Effector memory CD4-positive, alpha-beta T cell (primary cell): ENCODE results near the gene PHKA1.
"Not testable (repeated sequence)": the region's sequence is repeated elsewhere in the genome, so short reads cannot be mapped to it uniquely, and the experiment has no call there.

ENCODE experiments used
- DNase-seq, 3 donors: peaks; one replicate each; pipeline ENCODE4 v3.0.0-alpha.2; 2020
- H3K27ac ChIP-seq: 2 replicates; pipeline ENCODE4 v1.7.0; 2013; ENCODE audit warnings: mild to moderate bottlenecking, low read length, moderate library complexity; ENCODE audit not compliant: insufficient read depth, poor library complexity, severe bottlenecking
- H3K27me3 ChIP-seq: replicated peaks from 2 replicates; pipeline ENCODE4 v1.7.0; 2013; ENCODE audit warnings: mild to moderate bottlenecking, low read length; ENCODE audit not compliant: insufficient read depth, control insufficient read depth, poor library complexity, severe bottlenecking
- H3K36me3 ChIP-seq: 2 replicates; pipeline ENCODE4 v1.7.0; 2013; ENCODE audit warnings: mild to moderate bottlenecking, low read length, moderate library complexity; ENCODE audit not compliant: control insufficient read depth, insufficient read depth
- H3K4me1 ChIP-seq: 2 replicates; pipeline ENCODE4 v1.7.0; 2013; ENCODE audit warnings: low read length, mild to moderate bottlenecking; ENCODE audit not compliant: control insufficient read depth, insufficient read depth, poor library complexity, severe bottlenecking
- H3K4me3 ChIP-seq: 2 replicates; pipeline ENCODE4 v1.7.0; 2013; ENCODE audit warnings: low read length, low read depth, mild to moderate bottlenecking; ENCODE audit not compliant: insufficient read depth, poor library complexity, severe bottlenecking
- H3K9me3 ChIP-seq: 2 replicates; pipeline ENCODE4 v1.7.0; 2013; ENCODE audit warnings: mild to moderate bottlenecking, low read length, moderate library complexity; ENCODE audit not compliant: control insufficient read depth
- total RNA-seq, 3 donors: gene quantifications; one replicate each; lab custom pipeline; 2026; lab: John Stamatoyannopoulos, UW

PHKA1 gene
- 0.26 to 0.69 (median 0.39) reads per million in 3 donors for total RNA-seq

DNA sequence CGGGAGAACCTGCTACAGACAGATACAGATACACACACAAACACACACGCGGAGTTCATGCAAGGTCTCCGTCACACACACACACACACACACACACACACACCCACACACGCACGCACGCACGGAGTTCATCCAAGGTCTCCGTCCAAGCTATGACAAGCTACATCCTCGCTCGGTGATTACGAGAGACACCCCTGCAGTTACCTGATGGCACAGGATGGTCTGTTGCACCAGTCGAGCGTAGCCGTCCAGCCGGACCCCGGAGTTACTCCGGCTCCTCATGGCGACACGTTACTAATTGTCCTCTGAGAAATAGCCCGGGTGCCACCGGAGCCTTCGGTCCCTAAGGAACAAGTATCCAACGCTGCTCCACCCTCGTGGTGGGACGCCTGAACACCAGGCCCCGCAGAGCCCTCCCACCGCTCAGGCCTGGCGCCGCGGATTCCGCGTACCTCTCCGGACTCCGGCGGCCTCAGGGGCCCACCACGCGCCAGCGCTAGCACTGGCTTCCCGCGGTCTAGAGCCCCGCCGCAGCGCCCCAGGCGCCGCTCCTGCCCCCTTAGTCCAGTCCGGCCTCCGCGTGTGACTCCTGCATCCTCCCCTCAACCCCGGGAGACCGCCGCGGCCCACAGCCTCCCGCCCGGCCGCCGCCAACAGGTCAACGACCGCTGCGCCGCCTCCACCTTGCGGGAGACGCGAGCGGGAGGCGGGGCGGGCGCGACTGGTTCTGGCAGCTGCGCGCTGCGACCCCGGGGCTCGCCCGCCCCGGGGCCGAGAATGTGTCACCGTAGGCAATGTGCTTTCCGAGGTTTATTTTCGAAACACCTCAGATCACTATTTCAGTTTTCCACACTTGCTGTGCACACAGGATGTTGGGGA, at the start of gene PHKA1:
PHKA1 (minus strand) TSS at position 708 of the 879 bp plus-strand sequence; CDS start at position 282, 426 bp downstream.
- not testable (repeated sequence) for H3K36me3 ChIP-seq, H3K9me3 ChIP-seq, DNase-seq, H3K27ac ChIP-seq, H3K4me1 ChIP-seq, H3K27me3 ChIP-seq
- peak within 1 kb of the TSS; percentile 25 for H3K4me3 ChIP-seq

DNA sequence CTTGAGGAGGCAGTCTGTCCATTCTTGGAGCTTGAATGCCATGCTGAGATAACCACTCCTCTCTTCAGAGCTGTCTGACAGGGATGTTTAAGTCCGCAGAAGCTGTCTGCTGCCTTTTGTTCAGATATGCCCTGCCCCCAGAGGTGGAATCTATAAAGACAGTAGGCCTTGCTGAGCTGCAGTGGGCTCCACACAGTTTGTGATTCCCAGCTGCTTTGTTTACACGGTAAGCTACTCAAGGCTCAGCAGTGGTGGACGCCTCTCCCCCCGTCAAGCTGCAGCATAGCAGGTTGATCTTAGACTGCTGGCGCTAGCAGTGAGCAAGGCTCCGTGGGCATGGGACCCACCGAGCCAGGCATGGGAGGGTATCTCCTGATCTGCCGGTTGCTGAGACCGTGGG, 46.3 kb upstream of the PHKA1 start:
- not testable (repeated sequence) for H3K9me3 ChIP-seq

DNA sequence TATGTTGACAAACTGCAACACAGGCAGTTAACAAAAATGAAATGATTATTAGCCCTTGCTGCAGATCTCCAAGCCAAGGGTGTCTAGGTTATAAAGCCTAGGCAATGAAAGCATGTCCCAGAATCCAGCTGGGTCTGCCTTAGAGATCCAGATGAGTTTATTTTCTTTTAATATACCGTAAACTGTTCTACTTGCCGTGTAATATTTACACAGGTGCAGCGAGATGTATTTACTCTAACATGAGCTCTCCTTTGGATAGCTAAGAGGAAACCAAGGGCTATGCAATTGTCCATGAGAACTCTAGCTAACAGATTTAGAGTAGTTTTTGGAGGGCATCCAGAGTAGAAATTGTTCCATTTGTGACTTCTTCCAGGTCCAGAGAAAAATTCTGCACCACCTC, 34.4 kb upstream of the PHKA1 start:
- not testable (repeated sequence) for H3K4me1 ChIP-seq, H3K27ac ChIP-seq, H3K4me3 ChIP-seq, H3K27me3 ChIP-seq, H3K9me3 ChIP-seq, H3K36me3 ChIP-seq, DNase-seq

More for the DNA sequence above, 46.3 kb upstream of the PHKA1 start:
- H3K27ac ChIP-seq, H3K4me1 ChIP-seq, H3K27me3 ChIP-seq, H3K36me3 ChIP-seq, H3K4me3 ChIP-seq, DNase-seq: not testable (repeated sequence)

DNA sequence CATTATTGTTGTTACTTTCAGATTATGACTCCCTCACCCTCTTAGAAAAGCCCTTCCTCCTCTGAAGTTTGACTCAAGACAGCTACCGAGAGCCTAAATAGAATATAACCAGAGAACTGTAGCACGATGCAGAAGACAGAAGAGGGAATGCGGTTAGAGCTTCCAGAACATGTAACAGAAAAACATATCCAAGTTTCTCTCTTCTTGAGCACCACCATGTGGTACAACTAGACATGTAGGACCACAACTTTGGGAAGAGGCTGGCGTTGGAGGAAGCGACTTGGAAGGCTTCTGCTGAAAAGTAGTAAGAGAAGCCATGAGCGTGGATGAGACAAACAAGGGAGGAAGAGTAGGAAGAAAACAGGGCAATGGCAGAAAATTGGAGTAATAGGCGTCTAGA, 31.4 kb upstream of the PHKA1 start:
- not testable (repeated sequence) for H3K4me3 ChIP-seq, DNase-seq, H3K9me3 ChIP-seq, H3K27me3 ChIP-seq, H3K36me3 ChIP-seq, H3K27ac ChIP-seq, H3K4me1 ChIP-seq

DNA sequence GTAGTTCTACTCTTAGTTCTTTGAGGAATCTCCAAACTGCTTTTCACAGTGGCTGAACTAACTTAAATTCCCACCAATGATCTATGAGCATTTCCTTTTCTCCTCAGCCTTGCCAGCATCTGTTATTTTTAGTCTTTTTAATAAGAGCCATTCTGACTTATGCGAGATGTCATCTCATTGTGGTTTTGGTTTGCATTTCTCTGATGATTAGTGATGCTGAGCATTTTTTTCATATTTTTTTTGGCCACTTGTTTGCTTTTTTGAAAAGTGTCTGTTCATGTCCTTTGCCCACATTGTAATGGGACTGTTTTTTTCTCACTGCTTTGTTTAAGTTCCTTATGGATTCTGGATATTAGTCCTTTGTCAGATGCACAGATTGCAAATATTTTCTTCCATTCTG, 21.5 kb upstream of the PHKA1 start:
- H3K9me3 ChIP-seq, result no peaks in the 10 kb centered on the region
- no peaks in the 10 kb centered on the region for H3K36me3 ChIP-seq
- no peaks in the 10 kb centered on the region for H3K27me3 ChIP-seq
- no peaks in the 10 kb centered on the region for H3K4me1 ChIP-seq
- no peak for DNase-seq
- H3K4me3 ChIP-seq, result no peak overlapping the region
- H3K27ac ChIP-seq, result no peak overlapping the region

DNA sequence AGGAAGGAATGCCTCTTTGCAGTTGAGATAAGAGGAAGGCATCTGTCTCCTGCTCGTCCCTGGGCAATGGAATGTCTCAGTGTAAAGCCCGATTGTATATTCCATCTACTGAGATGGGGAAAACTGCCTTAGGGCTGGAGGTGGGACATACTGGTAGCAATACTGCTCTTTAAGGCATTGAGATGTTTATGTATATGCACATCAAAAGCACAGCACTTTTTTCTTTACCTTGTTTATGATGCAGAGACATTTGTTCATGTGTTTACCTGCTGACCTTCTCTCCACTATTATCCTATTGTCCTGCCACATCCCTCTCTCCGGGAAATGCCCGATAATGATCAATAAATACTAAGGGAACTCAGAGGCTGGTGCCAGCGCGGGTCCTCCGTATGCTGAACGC, 19.5 kb upstream of the PHKA1 start:
- not testable (repeated sequence) for DNase-seq, H3K27ac ChIP-seq, H3K9me3 ChIP-seq, H3K36me3 ChIP-seq, H3K4me3 ChIP-seq, H3K4me1 ChIP-seq, H3K27me3 ChIP-seq

DNA sequence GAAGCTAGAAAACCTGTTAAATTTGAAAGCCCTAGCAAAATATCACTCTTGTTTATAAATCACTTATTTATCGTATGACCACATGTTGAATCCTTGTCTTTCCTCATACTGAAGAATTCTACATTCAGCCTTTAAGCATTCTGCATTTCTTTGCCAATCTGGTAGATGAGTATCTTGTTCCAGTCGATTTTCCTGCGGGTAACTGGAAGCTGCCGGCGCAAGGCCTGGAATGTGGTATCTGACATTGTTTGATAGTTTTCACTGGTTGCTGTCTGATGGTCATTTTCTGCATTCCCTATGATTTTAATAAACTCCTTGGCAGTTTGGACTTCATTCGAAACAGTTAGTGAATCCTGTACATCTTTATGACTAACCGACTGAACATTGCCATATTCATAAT, 13.7 kb upstream of the PHKA1 start:
- H3K36me3 ChIP-seq, result no peaks in the 10 kb centered on the region

DNA sequence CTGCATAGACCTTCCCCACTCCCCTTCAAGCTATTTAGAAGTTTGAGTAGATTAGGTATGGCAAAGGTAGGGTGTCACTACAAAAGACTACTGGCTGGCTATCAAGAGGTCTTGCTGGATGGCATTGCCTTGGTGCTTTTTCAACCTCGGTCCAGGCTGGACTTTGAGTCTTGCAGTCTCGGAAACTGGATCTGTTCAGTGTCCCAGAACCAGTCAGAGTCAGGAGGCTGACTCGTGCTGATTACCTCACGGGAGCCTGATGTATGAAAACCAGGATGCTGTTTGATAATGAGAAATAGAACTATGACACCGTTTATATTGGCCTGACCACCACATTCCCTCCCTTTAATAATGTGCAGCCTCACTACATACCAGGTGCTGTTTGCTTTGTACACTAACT, 2.7 kb upstream of the PHKA1 start:
- Histone ChIP-seq H3K27me3 (no peaks in the 10 kb centered on the region), H3K36me3 (no peaks in the 10 kb centered on the region), H3K4me1 (no peaks in the 10 kb centered on the region), H3K27ac (no peak overlapping the region), H3K9me3 (no peaks in the 10 kb centered on the region), H3K4me3 (no peak overlapping the region)
- no peak for DNase-seq

More for the DNA sequence above, 13.7 kb upstream of the PHKA1 start:
- H3K27me3 ChIP-seq, result no peaks in the 10 kb centered on the region
- H3K4me1 ChIP-seq, result no peaks in the 10 kb centered on the region
- no peaks in the 10 kb centered on the region for H3K9me3 ChIP-seq
- DNase-seq, result no peak
- no peak overlapping the region for H3K4me3 ChIP-seq
- no peak overlapping the region for H3K27ac ChIP-seq

DNA sequence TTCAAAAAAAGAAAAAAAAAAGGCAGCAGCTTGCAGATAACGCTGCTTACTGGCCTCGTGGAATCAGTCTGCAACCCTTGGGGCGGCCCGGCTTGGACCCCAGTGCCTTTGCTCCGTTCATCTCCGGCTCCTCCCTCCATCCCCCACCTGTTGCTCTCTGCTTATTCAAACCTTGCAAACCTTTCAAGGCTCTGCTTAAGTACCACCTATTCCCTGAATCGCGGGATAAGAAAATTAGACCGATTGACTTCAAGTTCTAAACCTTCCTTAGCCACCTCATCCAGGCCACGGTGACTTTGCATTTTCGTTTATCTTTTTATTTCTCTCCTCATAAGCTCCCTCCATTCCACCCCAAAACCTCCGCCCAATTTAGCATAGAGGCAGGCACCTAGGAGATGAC, 1.4 kb upstream of the PHKA1 start:
- no peaks in the 10 kb centered on the region for H3K4me1 ChIP-seq
- H3K4me3 ChIP-seq, result no peak overlapping the region
- DNase-seq, result no peak
- H3K9me3 ChIP-seq, result no peaks in the 10 kb centered on the region
- no peak overlapping the region for H3K27ac ChIP-seq
- no peaks in the 10 kb centered on the region for H3K27me3 ChIP-seq
- H3K36me3 ChIP-seq, result no peaks in the 10 kb centered on the region

DNA sequence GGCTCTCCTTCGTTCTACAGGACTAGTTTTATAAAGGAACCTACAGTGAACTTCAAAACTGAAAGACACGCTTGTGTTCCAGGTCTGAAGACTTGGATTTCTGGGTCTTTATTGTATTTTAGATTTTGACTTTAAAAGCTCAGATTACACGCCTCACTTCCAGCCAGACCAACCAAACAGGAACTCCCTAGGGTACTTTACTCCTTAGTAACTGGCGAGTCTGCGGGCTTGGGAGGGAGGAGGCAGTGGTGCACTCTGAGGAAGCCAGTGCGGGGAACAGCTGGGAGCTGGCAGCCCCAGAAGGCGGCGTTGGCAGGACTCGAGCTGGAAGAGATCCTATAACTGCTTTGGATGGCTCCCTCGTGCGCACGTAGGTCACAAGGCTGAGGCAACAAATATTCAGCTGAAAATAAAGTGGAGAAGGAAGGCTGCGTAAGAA, 391 bp upstream of the PHKA1 start:
- H3K9me3 ChIP-seq, result no peaks in the 10 kb centered on the region
- H3K4me1 ChIP-seq, result no peaks in the 10 kb centered on the region
- H3K27me3 ChIP-seq, result no peaks in the 10 kb centered on the region
- no peak overlapping the region for H3K27ac ChIP-seq
- peak overlapping the region; percentile 25 for H3K4me3 ChIP-seq
- H3K36me3 ChIP-seq, result no peaks in the 10 kb centered on the region
- no peak for DNase-seq
